Caco-2 (cell line): ENCODE measurements around the gene CCNJ. TPM values are rescaled to one million over a fixed set of nuclear protein-coding genes. Genes with fewer than 3 reads are reported as not detected.

ENCODE experiments used
- BruUV-seq: library from RNA; stranded (reverse); fragments of 400-500 nt; replicated peaks from 2 replicates; lab custom pipeline; 2021; lab: Mats Ljungman, UMichigan
- CTCF ChIA-PET: fragments of 300-600 bp; sonication (Branson Sonifier 250); formaldehyde crosslinking; loops from one replicate; lab custom pipeline; 2022; ENCODE audit warnings: antibody characterized with exemption; lab: Charles Lee
- POLR2A ChIA-PET: fragments of 300-600 bp; sonication (Branson Sonifier 250); formaldehyde crosslinking; loops from one replicate; lab custom pipeline; 2022; ENCODE audit warnings: antibody characterized with exemption; lab: Charles Lee
- DNase-seq, 2 experiments: peaks; one replicate each; pipeline versions ENCODE4 v3.0.0 to v3.0.0-alpha.2; 2020 to 2022
- H3K27me3 ChIP-seq: replicated peaks from 2 replicates; pipeline ENCODE4 v1.6.0; 2011; ENCODE audit warnings: low read length; ENCODE audit not compliant: control insufficient read depth, insufficient read depth
- H3K36me3 ChIP-seq: 2 replicates; pipeline ENCODE4 v1.5.1; 2011; ENCODE audit warnings: low read length; ENCODE audit not compliant: control insufficient read depth, insufficient read depth
- H3K4me1 ChIP-seq: fragments of 250-450 bp; sonication (Bioruptor Pico); 2 replicates; pipeline ENCODE4 v1.5.1; 2020; ENCODE audit warnings: mild to moderate bottlenecking
- H3K4me3 ChIP-seq: 2 replicates; pipeline ENCODE4 v1.5.1; 2011; ENCODE audit warnings: low read depth, mild to moderate bottlenecking, control low read depth, low read length
- H3K9me3 ChIP-seq: fragments of 250-450 bp; sonication (Bioruptor Pico); 2 replicates; pipeline ENCODE4 v1.5.1; 2020; ENCODE audit warnings: mild to moderate bottlenecking, moderate library complexity
- H3K27ac Mint-ChIP-seq: one replicate; pipeline ENCODE4 v1.8.0; 2022; ENCODE audit warnings: mixed read lengths; ENCODE audit not compliant: unreplicated experiment
- H3K27me3 Mint-ChIP-seq: one replicate; pipeline ENCODE4 v1.8.0; 2022; ENCODE audit warnings: mixed read lengths; ENCODE audit not compliant: insufficient read depth, unreplicated experiment
- H3K36me3 Mint-ChIP-seq: one replicate; pipeline ENCODE4 v1.8.0; 2022; ENCODE audit warnings: mild to moderate bottlenecking, mixed read lengths; ENCODE audit not compliant: insufficient read depth, unreplicated experiment
- H3K4me1 Mint-ChIP-seq: one replicate; pipeline ENCODE4 v1.8.0; 2022; ENCODE audit warnings: low read depth, mixed read lengths; ENCODE audit not compliant: unreplicated experiment
- H3K4me3 Mint-ChIP-seq: one replicate; pipeline ENCODE4 v1.8.0; 2022; ENCODE audit warnings: mild to moderate bottlenecking, moderate library complexity, mixed read lengths; ENCODE audit not compliant: unreplicated experiment
- H3K9me3 Mint-ChIP-seq: one replicate; pipeline ENCODE4 v1.8.0; 2022; ENCODE audit warnings: mixed read lengths; ENCODE audit not compliant: unreplicated experiment
- CTCF ChIP-seq, 2 experiments: fragments of 200-600 bp in 1 of 2; IDR thresholded peaks; 1 replicate in 1 of 2; 2 replicates in 1 of 2; pipeline versions ENCODE4 v1.5.1 to v1.8.0; 2011 to 2022; ENCODE audit warnings: antibody characterized with exemption in 1 of 2, control low read depth in 1 of 2, inconsistent platforms in 1 of 2, low read depth in 1 of 2, low read length in 1 of 2, mild to moderate bottlenecking in 1 of 2, moderate library complexity in 1 of 2; ENCODE audit not compliant: insufficient read depth in 1 of 2, severe bottlenecking in 1 of 2, unreplicated experiment in 1 of 2
- intact Hi-C: fragments of 100-400 bp; cut with micrococcal nuclease; formaldehyde crosslinking; loops from one replicate; pipeline ENCODE4 v1.10.0; 2022; ENCODE audit not compliant: unreplicated experiment
- total RNA-seq: library from RNA; stranded (reverse); gene quantifications from 2 replicates; pipeline ENCODE4 v1.2.3, GENCODE V29; 2022

Gene CCNJ
- total RNA-seq, 1 experiment from 2014 or later = 23.5 TPM

GRCh38 chr10:96049340-96049739 is 6.0 kb downstream of the CCNJ start:
- POLR2A ChIA-PET = no interaction called here
- Histone ChIP-seq H3K27me3 (no peaks in the 10 kb centered on the region), H3K36me3 (no peaks in the 10 kb centered on the region; the same call in 1 of the 2 replicates), H3K4me1 (peaks cover 12% of the 10 kb centered on the region), H3K4me3 (no peak overlapping the region), H3K9me3 (no peaks in the 10 kb centered on the region)
- no peaks in the 10 kb centered on the region for H3K9me3 Mint-ChIP-seq
- H3K36me3 Mint-ChIP-seq = peaks cover 53% of the 10 kb centered on the region
- no peaks in the 10 kb centered on the region for H3K27me3 Mint-ChIP-seq
- BruUV-seq = no TSS peak
- no peak overlapping the region for H3K27ac Mint-ChIP-seq
- CTCF ChIA-PET = no interaction called here
- intact Hi-C loops = no loop called here
- H3K4me1 Mint-ChIP-seq = peaks cover 19% of the 10 kb centered on the region
- TF ChIP-seq CTCF (IDR thresholded peaks at IDR 0.05; ENCODE audit: insufficient read depth in 1 of 2, low read depth in 1 of 2, low read length in 1 of 2, severe bottlenecking in 1 of 2, unreplicated experiment in 1 of 2) = no peak
- DNase-seq = no peak
- no peak overlapping the region for H3K4me3 Mint-ChIP-seq

- no peak overlapping the region for H3K4me3 Mint-ChIP-seq
- no peaks in the 10 kb centered on the region for H3K27me3 Mint-ChIP-seq
- BruUV-seq = no TSS peak
- H3K4me1 Mint-ChIP-seq = peaks cover 9% of the 10 kb centered on the region
- no peak for TF ChIP-seq CTCF (IDR thresholded peaks at IDR 0.05; ENCODE audit: insufficient read depth in 1 of 2, low read depth in 1 of 2, low read length in 1 of 2, severe bottlenecking in 1 of 2, unreplicated experiment in 1 of 2)
- no peak for DNase-seq
- Histone ChIP-seq H3K27me3 (no peaks in the 10 kb centered on the region), H3K9me3 (no peaks in the 10 kb centered on the region), H3K4me3 (no peak overlapping the region), H3K4me1 (no peaks in the 10 kb centered on the region), H3K36me3 (peaks cover 3% of the 10 kb centered on the region)
- CTCF ChIA-PET = no interaction called here
- intact Hi-C loops = no loop called here
- H3K9me3 Mint-ChIP-seq = no peaks in the 10 kb centered on the region
- no peak overlapping the region for H3K27ac Mint-ChIP-seq
- POLR2A ChIA-PET = no interaction called here
- peaks cover 68% of the 10 kb centered on the region for H3K36me3 Mint-ChIP-seq
Measured at GRCh38 chr10:96053985-96054384, 10.6 kb downstream of the CCNJ start.

GRCh38 chr10:96056787-96057186 is 13.4 kb downstream of the CCNJ start:
- Mint-ChIP-seq H3K4me1 (peaks cover 5% of the 10 kb centered on the region), H3K36me3 (peaks cover 68% of the 10 kb centered on the region), H3K27me3 (no peaks in the 10 kb centered on the region), H3K27ac (no peak overlapping the region), H3K4me3 (no peak overlapping the region), H3K9me3 (no peaks in the 10 kb centered on the region)
- ChIA-PET CTCF (no interaction called here), POLR2A (no interaction called here)
- TF ChIP-seq CTCF (IDR thresholded peaks at IDR 0.05; ENCODE audit: insufficient read depth in 1 of 2, low read depth in 1 of 2, low read length in 1 of 2, severe bottlenecking in 1 of 2, unreplicated experiment in 1 of 2) = no peak
- H3K4me3 ChIP-seq = no peak overlapping the region
- H3K27me3 ChIP-seq = no peaks in the 10 kb centered on the region
- H3K36me3 ChIP-seq = peaks cover 4% of the 10 kb centered on the region
- no peaks in the 10 kb centered on the region for H3K9me3 ChIP-seq
- H3K4me1 ChIP-seq = no peaks in the 10 kb centered on the region
- no peak for DNase-seq
- intact Hi-C loops = no loop called here
- BruUV-seq = no TSS peak
